SK-N-SH (cell line): ENCODE data around the gene SIGMAR1.

Experiments used
- JUND ChIP-seq: IDR thresholded peaks from 2 replicates; pipeline ENCODE4 v1.4.0; 2012
- POLR2AphosphoS5 ChIP-seq: IDR thresholded peaks from 2 replicates; pipeline ENCODE4 v1.6.1; 2012; ENCODE audit warnings: low read depth, low read length
- RCOR1 ChIP-seq: fragments of 150-350 bp; IDR thresholded peaks from 2 replicates; pipeline ENCODE4 v1.6.1; 2017; ENCODE audit warnings: antibody characterized with exemption, low read length
- SIN3A ChIP-seq: IDR thresholded peaks from 2 replicates; pipeline ENCODE4 v1.6.1; 2012; ENCODE audit warnings: low read depth, mild to moderate bottlenecking, low read length, moderate library complexity, borderline replicate concordance
- TAF1 ChIP-seq: IDR thresholded peaks from 2 replicates; pipeline ENCODE4 v1.6.1; 2012; ENCODE audit warnings: low read depth, mild to moderate bottlenecking, low read length, moderate library complexity, borderline replicate concordance
- TCF12 ChIP-seq: IDR thresholded peaks from 2 replicates; pipeline ENCODE4 v1.4.0; 2012
- TF ChIP-seq, protein P1 (sequence below): fragments of 200-600 bp; sonication (generic); IDR thresholded peaks from 2 replicates; pipeline ENCODE4 v1.6.1; 2017; ENCODE audit warnings: antibody characterized with exemption, mild to moderate bottlenecking, moderate library complexity
- TF ChIP-seq, protein P2 (sequence below): fragments of 150-350 bp; IDR thresholded peaks from 2 replicates; pipeline ENCODE4 v1.6.1; 2017; ENCODE audit warnings: antibody characterized with exemption, low read length, low read depth, borderline replicate concordance

DNA sequence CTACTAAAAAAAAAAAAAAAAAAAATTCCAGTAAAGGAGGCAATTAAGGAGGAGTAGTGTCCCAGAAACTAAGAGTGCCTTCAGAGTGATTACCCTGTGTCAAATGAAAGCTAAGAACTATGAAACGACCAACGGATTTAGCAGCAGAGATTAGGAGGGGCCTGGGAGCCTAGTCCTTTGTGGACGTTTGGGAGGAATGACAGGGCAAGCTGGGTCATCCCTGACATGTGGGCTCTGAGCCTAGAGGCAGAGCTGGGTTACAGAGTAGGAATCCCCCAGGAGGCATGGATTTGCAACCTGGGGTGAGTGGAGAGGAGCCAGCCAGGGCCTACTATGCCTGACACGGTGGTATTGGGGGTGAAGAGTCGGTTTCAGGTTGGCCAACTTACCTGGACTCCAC, 4.4 kb downstream of the SIGMAR1 start:
- TF ChIP-seq, protein P1, sequence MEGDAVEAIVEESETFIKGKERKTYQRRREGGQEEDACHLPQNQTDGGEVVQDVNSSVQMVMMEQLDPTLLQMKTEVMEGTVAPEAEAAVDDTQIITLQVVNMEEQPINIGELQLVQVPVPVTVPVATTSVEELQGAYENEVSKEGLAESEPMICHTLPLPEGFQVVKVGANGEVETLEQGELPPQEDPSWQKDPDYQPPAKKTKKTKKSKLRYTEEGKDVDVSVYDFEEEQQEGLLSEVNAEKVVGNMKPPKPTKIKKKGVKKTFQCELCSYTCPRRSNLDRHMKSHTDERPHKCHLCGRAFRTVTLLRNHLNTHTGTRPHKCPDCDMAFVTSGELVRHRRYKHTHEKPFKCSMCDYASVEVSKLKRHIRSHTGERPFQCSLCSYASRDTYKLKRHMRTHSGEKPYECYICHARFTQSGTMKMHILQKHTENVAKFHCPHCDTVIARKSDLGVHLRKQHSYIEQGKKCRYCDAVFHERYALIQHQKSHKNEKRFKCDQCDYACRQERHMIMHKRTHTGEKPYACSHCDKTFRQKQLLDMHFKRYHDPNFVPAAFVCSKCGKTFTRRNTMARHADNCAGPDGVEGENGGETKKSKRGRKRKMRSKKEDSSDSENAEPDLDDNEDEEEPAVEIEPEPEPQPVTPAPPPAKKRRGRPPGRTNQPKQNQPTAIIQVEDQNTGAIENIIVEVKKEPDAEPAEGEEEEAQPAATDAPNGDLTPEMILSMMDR = no peak
- no peak for TF ChIP-seq RCOR1
- no peak for TF ChIP-seq POLR2AphosphoS5
- TF ChIP-seq TAF1 = no peak
- TF ChIP-seq JUND = no peak
- no peak for TF ChIP-seq SIN3A
- no peak for TF ChIP-seq TCF12
- TF ChIP-seq, protein P2, sequence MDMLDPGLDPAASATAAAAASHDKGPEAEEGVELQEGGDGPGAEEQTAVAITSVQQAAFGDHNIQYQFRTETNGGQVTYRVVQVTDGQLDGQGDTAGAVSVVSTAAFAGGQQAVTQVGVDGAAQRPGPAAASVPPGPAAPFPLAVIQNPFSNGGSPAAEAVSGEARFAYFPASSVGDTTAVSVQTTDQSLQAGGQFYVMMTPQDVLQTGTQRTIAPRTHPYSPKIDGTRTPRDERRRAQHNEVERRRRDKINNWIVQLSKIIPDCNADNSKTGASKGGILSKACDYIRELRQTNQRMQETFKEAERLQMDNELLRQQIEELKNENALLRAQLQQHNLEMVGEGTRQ = no peak
